Neural cell (in vitro differentiated cells): ENCODE measurements around the gene TCF4.

Source experiments
- CTCF ChIP-seq: fragments of 450-650 bp; IDR thresholded peaks from 2 replicates; pipeline ENCODE4 v1.5.1; 2014; ENCODE audit warnings: antibody characterized with exemption, mild to moderate bottlenecking, moderate library complexity; ENCODE audit not compliant: poor library complexity, severe bottlenecking
- EZH2 ChIP-seq: fragments of 200-600, 300-800 bp; shearing (Covaris generic), sonication (generic); IDR thresholded peaks from 2 replicates; pipeline ENCODE4 v1.6.1; 2014; ENCODE audit warnings: antibody characterized with exemption, low read length, borderline replicate concordance, mild to moderate bottlenecking; ENCODE audit not compliant: insufficient read depth, poor library complexity, severe bottlenecking
- POLR2AphosphoS5 ChIP-seq: IDR thresholded peaks from 2 replicates; pipeline ENCODE4 v1.6.1; 2012
- RAD21 ChIP-seq: fragments of 450-650 bp; conservative IDR thresholded peaks from 2 replicates; pipeline ENCODE4 v1.6.1; 2014; ENCODE audit warnings: antibody characterized with exemption, mild to moderate bottlenecking, moderate library complexity

- TF ChIP-seq POLR2AphosphoS5, result peak; percentile 57
- TF ChIP-seq CTCF, result no peak
- no peak for TF ChIP-seq RAD21
- TF ChIP-seq EZH2, result no peak
These were observed 351.7 kb downstream of the TCF4 start for GRCh38 chr18:55236150-55236931.
